ENCODE results near the gene RSPH1. TPM values are rescaled to one million over a fixed set of nuclear protein-coding genes. Genes with fewer than 3 reads are reported as not detected.

Gene RSPH1
- total RNA-seq, 1 donor: not detected

GRCh38 chr21:42522271-42522670 is 26.2 kb upstream of the RSPH1 start:
- Histone ChIP-seq H3K4me1 (ENCODE audit: insufficient read depth, low read length) (peaks cover 17% of the 10 kb centered on the region), H2AFZ (ENCODE audit: low read length) (no peak overlapping the region), H3K4me3 (ENCODE audit: insufficient read depth, low read length) (no peak overlapping the region), H3K27ac (ENCODE audit: low read depth, low read length) (no peak overlapping the region), H3K27me3 (ENCODE audit: insufficient read depth, low read length) (peaks cover 8% of the 10 kb centered on the region), H4K20me1 (ENCODE audit: insufficient read depth, low read length) (peaks cover under 1% of the 10 kb centered on the region), H3K79me2 (ENCODE audit: insufficient read depth, low read length) (no peaks in the 10 kb centered on the region), H3K36me3 (ENCODE audit: insufficient read depth, low read length) (no peaks in the 10 kb centered on the region), H3K9me3 (ENCODE audit: low read depth, low read length) (no peaks in the 10 kb centered on the region), H3K4me2 (ENCODE audit: insufficient read depth, low read length) (no peak overlapping the region)
- no peak for DNase-seq (ENCODE audit: insufficient read length, low spot score, missing footprints)
- TF ChIP-seq CTCF (IDR thresholded peaks at IDR 0.05; ENCODE audit: extremely low read depth, low read depth, low read length): no peak

GRCh38 chr21:42521805-42522204 is 25.8 kb upstream of the RSPH1 start:
- Histone ChIP-seq H3K4me1 (ENCODE audit: insufficient read depth, low read length) (peaks cover 17% of the 10 kb centered on the region), H3K27me3 (ENCODE audit: insufficient read depth, low read length) (peaks cover 8% of the 10 kb centered on the region)
- TF ChIP-seq CTCF (IDR thresholded peaks at IDR 0.05; ENCODE audit: extremely low read depth, low read depth, low read length): no peak

GRCh38 chr21:42521384-42521783 is 25.4 kb upstream of the RSPH1 start:
- TF ChIP-seq CTCF (IDR thresholded peaks at IDR 0.05; ENCODE audit: extremely low read depth, low read depth, low read length): no peak
- Histone ChIP-seq H3K9me3 (ENCODE audit: low read depth, low read length) (no peaks in the 10 kb centered on the region), H2AFZ (ENCODE audit: low read length) (no peak overlapping the region), H3K4me3 (ENCODE audit: insufficient read depth, low read length) (no peak overlapping the region), H3K36me3 (ENCODE audit: insufficient read depth, low read length) (no peaks in the 10 kb centered on the region), H3K79me2 (ENCODE audit: insufficient read depth, low read length) (no peaks in the 10 kb centered on the region), H3K27me3 (ENCODE audit: insufficient read depth, low read length) (peaks cover 8% of the 10 kb centered on the region), H3K4me2 (ENCODE audit: insufficient read depth, low read length) (no peak overlapping the region), H3K27ac (ENCODE audit: low read depth, low read length) (no peak overlapping the region), H3K4me1 (ENCODE audit: insufficient read depth, low read length) (peaks cover 17% of the 10 kb centered on the region), H4K20me1 (ENCODE audit: insufficient read depth, low read length) (peaks cover 2% of the 10 kb centered on the region)
- DNase-seq (ENCODE audit: insufficient read length, low spot score, missing footprints): no peak

More at GRCh38 chr21:42521805-42522204, 25.8 kb upstream of the RSPH1 start:
- no peaks in the 10 kb centered on the region for H3K36me3 ChIP-seq (ENCODE audit: insufficient read depth, low read length)
- no peak overlapping the region for H2AFZ ChIP-seq (ENCODE audit: low read length)
- no peak overlapping the region for H3K4me2 ChIP-seq (ENCODE audit: insufficient read depth, low read length)
- H4K20me1 ChIP-seq (ENCODE audit: insufficient read depth, low read length): peaks cover 2% of the 10 kb centered on the region
- H3K4me3 ChIP-seq (ENCODE audit: insufficient read depth, low read length): no peak overlapping the region
- no peak overlapping the region for H3K27ac ChIP-seq (ENCODE audit: low read depth, low read length)
- no peak for DNase-seq (ENCODE audit: insufficient read length, low spot score, missing footprints)
- no peaks in the 10 kb centered on the region for H3K9me3 ChIP-seq (ENCODE audit: low read depth, low read length)
- no peaks in the 10 kb centered on the region for H3K79me2 ChIP-seq (ENCODE audit: insufficient read depth, low read length)

- Histone ChIP-seq H3K4me1 (ENCODE audit: insufficient read depth, low read length) (peaks cover 17% of the 10 kb centered on the region), H3K79me2 (ENCODE audit: insufficient read depth, low read length) (no peaks in the 10 kb centered on the region), H3K36me3 (ENCODE audit: insufficient read depth, low read length) (no peaks in the 10 kb centered on the region), H3K9me3 (ENCODE audit: low read depth, low read length) (no peaks in the 10 kb centered on the region), H3K27me3 (ENCODE audit: insufficient read depth, low read length) (peaks cover 8% of the 10 kb centered on the region), H3K4me3 (ENCODE audit: insufficient read depth, low read length) (no peak overlapping the region), H3K27ac (ENCODE audit: low read depth, low read length) (no peak overlapping the region), H3K4me2 (ENCODE audit: insufficient read depth, low read length) (no peak overlapping the region), H2AFZ (ENCODE audit: low read length) (no peak overlapping the region), H4K20me1 (ENCODE audit: insufficient read depth, low read length) (peaks cover 2% of the 10 kb centered on the region)
- DNase-seq (ENCODE audit: insufficient read length, low spot score, missing footprints): no peak
- TF ChIP-seq CTCF (IDR thresholded peaks at IDR 0.05; ENCODE audit: extremely low read depth, low read depth, low read length): no peak
Observed at GRCh38 chr21:42520628-42521253, 24.7 kb upstream of the RSPH1 start.
